GM19467 (cell line): ENCODE measurements around the gene ORC3.
"Not testable (repeated sequence)": the region's sequence is repeated elsewhere in the genome, so short reads cannot be mapped to it uniquely, and the experiment has no call there.

ENCODE experiments used
- ATAC-seq: cut with Tn5 transposase; IDR thresholded peaks from one replicate; pipeline ENCODE4 v1.9.1; 2021; ENCODE audit warnings: mild to moderate bottlenecking, moderate library complexity; ENCODE audit not compliant: unreplicated experiment

ORC3 gene

DNA sequence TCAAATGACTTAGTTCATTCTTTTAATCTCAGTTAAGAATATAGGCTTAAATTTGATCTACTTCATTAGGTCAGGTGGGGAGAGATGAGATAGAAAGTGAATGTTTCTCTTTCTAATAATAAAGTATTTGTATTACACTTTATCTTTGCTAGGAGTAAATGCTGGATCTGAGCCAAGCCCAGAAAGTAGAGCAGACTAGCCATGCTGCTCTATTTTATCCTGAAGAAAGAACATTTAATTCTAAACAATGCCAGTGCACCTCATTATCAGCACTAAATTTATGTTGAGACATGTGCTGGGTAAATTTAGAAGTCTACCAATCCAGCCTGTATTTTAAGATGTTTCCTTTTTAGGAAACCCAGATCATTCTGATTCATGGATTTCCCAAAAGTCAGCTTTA lies 68.6 kb downstream of the ORC3 start:
- ATAC-seq = no peak

DNA sequence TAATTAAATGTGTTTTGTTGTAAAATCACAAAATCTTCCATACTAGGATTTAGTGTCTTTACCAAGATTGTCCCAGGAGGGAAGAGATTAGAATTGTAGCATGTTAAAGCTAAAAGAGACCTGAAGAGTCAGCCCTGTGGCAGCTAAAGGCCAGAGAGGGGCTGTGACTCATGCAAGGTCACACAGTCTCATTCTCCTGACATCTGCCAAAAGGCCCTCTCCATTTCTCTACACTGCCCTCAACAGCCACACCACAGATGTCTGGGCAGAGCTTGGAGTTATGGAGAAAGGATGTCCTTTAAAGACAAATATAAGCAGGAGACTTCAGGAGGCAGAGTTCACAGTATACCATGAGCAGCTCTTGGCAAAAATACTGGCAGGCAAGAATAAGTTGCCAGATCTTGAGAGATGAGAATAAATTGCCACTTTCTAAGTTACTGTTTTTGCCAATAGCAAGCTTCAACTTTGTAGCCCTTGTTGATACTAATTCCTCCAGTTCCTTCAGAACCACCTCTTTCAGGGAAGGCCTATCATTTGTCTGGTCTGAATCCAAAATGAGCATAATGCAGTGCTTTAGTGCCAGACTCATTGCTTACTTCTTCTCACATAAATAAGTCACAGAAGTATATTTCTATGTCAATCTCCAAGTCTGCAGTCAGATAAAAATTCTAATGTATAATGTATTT lies 70.4 kb downstream of the ORC3 start:
- ATAC-seq = no peak

DNA sequence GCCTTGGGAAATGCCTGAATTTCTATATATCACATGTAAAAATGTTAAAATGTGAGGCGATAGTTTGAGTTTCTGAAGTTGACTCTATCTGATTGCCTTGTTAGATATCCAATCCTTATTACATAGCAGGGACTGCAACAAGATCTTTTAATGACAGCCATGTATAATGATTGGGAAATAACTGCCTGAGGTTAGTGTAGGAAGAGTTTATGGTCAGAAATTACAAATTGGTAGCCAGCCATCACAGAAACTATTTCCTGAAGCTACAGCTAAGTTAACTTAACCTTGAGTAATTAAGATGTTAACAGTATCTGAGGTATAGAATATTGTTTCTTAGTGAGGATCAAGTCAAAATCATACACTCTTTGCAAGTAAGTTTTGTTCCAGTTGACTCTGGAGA lies 71.1 kb downstream of the ORC3 start:
- no peak for ATAC-seq

DNA sequence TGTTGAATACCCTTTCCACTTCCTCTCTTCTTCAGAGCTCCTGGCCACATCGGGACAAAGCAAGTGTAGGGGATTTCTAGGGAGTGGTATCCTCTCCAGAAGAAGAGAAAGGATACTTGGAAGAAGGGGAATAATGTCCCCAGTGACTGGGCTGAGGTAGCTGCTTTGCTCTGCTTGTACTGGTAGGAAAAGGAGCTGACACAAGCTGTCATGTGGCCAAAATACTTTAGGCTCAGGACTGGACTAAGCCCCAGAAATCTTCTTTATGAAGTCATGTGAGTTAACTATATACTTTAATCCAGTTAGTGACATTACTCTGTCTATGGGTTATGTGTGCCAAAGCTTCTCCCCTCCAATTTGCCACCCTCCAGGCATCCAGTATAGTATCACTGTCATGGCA lies 71.6 kb downstream of the ORC3 start:
- ATAC-seq = no peak

DNA sequence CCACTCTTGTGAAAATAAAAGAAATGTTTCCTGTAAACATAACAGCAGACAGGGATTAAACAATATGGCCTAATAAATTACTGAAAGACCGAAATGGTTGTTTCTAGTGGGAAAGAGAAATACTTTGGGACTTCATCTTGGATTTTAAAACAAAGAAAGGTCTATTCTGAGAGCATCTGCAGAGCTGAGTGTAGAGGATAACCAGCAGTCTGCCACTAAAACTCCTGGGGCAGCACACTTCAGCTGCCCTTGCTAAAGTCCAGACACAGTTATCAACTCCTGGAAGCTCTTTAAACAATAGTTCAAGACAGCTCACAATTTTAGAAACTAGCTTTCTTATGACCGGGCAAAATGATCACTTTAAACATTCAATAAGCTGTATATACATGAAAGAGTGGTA lies 73.5 kb downstream of the ORC3 start:
- no peak for ATAC-seq

DNA sequence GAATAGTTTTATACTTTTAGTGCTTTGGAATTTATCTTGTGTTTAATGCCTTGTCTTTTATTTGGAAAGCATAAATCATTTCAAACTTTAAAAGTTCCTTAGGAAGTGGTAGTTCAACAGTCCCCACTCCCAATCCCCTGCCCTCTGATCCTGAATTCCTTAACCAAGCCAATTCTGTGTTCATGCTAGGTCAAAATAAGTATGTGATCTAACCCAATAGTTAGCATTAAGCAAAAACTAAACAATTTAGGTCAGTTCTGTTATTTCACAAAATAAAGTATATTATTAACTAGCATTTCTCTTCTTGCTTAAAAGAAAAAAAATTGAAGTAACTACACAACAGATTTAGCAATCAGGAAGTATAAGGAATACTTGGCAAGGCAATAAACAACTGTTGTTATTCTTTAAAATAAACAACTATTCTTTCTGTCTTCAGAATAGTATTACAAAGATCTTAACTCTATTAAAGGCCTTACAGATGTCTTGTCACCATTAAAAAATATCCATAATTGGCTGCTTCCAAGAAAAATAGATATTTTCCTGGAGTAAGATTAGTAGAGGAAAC lies 75.1 kb downstream of the ORC3 start:
- no peak for ATAC-seq

DNA sequence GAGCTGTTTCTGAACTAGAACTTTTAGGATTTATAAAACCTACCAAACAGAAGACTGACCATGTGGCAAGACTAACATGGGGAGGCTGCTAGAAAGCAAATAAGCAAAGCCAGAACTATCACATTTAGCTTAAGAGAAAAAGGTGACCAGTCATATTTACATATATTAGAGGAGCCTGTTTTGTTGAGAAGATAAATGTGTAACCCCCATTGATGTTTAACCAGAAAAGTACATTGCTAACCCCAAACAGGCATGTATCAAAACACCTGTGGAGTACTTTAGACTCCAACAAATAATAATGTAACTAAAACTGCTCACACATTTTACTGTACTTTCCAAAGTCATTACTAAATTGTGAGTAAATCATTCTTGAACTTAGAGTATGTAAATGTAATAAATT lies 77.1 kb downstream of the ORC3 start:
- ATAC-seq = no peak

DNA sequence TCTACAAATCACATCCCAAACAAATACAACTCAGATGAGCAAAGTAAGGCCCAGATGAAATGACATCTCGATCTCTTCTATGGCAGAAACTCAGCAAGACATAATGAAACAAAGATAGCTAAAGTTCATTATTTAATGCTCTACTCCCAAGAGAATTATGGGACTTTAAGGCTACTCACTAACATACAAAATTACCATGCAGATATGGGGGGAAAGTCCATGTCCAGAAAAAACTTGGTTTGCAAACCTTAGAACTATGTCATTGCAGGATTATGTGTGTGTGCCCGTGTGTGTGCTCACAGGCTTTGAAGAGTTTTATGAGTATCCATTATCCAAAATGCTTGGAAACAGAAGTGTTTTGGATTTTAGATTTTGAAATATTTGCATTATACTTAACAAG lies 78.1 kb downstream of the ORC3 start:
- no peak for ATAC-seq

DNA sequence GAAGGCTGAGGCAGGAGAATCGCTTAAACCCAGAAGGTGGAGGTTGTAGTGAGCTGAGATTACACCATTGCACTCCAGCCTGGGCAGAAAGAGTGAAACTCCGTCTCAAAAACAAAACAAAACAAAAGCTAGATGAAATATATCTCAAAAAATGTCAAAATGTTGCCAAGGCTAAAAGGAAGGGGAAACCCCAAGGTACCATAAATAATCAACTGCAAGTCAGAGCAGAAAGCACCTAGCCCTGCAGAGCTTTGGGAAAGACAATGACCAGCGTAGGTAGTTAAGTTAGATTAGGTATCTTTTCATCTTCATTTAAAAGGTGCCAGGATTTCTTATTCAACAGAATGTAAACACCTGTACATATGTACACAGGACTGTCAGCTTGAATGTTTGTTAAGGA lies 79.1 kb downstream of the ORC3 start:
- no peak for ATAC-seq

DNA sequence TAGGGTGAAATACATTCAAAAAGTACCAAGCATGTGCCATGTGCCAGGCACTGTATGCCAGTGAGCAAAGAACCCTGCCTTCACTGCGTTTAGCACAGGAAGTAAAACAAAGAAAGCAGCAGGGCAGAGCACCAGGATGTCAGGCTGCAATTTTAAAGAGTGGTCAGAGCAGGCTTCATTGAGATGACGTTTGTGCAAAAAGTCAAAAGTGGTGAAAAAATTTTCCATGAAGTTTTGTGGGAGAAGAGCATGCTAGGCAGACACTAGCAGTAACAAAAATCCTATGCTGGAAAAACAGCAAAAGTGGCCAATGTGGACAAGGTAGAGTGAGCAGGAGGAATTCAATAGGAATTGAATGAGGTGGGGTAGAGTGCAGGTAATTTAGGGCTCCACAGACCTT lies 80.8 kb downstream of the ORC3 start:
- ATAC-seq = no peak

DNA sequence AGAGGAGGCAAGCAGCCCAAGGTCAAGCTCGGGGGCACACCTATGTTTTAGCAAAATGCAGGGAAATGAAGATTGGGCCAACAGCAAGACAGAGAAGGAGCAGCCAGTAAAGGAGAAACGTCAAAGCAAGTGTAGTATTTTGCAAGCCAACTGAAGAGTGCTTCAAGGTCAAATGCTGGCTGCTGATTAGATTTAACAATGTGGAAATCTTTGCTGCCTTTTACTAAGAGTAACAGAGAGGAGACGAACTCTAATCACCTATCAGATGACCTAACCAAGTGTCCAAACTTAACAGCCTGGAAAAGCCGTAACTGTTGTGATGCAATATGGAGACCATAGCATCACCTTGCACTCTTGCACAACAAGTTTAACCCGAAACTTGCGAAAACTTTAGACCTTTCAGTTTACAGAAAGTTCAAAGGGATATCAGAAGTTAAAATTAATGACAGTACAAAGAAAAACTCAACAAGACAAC lies 81.7 kb downstream of the ORC3 start:
- no peak for ATAC-seq

DNA sequence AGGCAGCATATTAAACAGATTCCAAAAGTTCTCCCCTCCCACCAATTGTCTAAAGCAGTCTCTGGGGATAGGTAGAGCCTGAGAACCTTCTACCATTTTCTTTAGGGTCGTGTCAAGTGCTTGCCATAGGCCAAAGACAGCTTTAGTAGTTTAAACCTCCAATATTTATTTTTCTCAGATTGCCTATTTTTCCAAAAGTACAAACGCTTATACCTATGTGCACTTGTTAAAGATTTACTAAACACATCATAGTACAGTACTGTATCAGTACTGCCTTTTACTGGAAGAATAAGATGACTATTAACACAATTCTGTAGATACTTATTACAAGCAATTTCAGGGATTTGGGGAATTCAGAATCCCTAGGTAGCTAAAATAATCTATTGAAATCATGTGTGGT lies 82.7 kb downstream of the ORC3 start:
- no peak for ATAC-seq

DNA sequence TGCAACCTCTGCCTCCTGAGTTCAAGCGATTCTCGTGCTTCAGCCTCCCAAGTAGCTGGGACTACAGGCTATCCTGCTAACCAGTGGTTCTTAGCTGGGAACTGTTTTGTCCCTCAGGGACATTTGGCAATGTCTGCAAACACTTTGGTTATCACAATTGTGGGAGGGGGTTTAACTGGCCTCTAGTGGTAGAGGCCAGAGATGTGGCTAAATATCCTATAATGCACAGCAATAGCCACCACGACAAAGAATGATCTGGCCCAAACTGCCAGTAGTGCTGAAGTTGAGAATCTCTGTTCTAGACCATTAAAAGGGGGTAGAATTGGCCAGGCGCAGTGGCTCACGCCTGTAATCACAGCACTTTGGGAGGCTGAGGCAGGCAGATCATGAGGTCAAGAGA lies 83.3 kb downstream of the ORC3 start:
- no peak for ATAC-seq

DNA sequence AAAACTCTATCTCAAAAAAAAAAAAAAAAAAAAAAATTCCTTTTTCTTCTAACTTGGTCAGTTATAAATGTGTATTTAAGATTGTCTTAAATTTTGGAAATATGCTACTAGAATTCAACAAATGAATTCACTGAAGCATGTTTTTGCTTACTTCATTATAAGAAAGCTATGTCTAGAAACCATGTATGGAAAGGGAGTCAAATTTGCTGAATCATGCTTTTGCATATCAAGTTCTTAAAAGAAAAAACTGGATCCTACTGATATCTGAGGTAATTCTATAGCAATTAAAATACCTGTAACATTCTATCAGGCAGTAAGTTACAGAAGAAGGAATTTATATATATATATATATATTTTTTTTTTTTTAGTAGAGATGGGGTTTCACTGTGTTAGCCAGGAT lies 84.4 kb downstream of the ORC3 start:
- ATAC-seq = no peak

DNA sequence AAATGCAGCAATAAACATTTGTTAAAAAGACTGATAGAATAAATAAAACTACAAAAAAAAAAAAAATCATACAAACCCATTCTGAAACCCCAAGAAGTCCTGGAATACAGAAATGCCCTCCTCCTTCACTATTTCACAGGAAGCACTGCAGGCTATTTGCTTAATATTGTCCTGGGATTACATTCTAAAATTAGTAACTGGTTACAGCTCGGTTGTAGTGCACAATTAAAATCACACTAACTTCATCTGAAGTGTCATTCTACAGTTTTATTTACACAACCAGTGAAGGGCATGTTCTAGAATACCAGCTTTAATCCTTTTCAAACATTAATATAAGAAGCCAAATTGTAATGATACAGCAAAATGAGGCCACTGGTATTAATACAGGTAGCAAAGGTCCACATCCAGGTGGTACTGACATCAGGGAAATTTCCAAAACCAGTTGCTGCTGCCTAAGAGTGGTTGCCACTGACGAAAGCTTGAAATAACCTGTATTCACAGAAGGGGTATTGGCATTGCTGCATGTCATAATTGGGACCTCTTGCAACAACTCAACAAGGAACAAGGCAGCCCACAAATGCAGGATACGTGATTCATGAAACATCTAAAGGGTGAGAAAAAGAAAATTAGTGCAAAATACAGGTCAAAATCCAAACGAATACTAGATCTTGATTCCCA lies 85.2 kb downstream of the ORC3 start:
- ATAC-seq = no peak

DNA sequence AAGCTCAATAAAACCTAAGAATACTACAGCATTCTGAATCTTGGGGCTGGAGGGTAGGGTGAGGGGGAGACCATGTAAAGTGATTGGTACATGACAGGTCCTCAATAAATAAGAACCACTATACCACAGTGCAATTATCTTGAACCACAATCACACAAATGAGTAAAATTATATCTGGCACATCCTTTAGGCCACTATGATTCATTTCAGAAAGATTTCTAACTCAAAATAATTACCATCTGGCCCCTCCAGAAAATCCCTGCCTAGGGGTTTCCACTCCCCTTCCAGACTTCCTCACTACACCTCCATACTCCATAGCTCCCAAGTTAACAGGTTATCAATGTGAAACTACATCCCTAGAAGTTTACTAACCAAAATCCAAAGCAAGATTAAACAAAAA lies 92.4 kb downstream of the ORC3 start:
- ATAC-seq = no peak

DNA sequence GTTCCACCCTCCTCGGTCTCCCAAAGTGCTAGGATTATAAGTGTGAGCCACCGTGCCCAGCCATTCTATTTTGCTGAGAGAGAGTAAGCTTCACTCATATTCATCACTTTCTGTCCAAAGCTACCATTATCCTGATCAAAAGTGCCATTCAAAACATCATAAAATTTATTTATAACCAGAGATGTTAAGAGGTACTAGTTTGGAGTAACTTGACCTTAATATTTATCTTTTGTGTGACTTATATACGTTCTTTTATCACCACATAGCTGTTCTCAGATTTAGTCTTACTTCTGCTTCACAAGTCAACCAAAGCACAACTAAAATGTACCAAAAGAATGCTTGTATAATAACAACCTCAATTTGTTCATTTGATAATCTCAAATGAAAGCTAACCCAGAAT lies 94.0 kb downstream of the ORC3 start:
- ATAC-seq = no peak

DNA sequence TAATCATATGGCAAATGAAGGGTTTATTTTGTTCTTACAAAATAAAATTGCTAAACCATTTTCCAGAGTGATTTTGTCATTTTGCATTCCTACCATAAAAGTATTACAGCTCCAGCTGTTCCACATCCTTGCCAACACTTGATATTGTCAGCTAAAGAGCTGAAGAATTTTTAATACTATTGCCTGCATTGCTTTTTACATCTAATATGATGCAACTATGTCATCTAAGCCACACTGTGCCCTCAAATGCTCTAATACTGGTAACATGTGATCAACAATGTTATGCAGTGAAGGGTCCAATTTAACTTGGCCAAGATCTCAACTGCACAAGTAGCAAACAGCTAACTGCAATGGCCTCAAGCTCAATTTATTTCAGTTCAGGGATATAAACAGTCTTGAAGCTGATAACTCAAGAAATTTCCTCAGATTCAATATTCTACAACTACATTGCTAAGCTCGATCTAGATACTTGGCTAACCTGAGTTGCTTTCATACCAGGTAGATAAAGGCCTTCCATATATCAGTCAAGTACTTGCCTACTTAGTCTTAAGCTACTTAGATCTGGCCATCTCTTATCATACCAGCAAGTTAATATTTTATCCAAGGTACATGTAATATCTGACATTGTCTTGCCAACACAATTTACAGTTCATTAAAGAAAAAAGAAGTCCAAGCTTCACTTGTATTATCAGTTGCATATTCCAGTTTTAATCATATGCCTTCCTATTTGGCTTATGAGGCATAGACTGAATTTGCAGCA lies 95.1 kb downstream of the ORC3 start:
- ATAC-seq = no peak

DNA sequence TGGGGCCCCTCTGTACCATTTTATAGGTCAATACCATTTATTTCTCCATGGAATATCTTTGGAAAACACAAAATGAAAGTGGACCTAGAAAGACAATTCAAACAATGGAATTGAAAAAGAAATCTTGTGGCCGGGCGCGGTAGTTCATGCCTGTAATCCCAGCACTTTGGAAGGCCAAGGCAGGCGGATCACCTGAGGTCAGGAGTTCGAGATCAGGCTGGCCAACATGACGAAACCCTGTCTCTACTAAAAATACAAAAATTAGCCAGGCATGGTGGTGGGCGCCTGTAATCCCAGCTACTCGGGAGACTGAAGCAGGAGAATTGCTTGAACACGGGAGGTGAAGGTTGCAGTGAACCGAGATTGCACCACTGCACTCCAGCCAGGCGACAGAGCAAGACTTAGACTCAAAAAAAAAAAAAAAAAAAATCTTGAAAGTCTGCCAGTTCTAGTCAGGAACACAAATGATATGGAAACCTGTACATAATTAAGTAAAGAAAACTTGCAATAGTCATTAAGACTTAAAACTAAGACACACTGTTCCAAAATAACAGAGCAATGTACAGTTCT lies 96.8 kb downstream of the ORC3 start:
- ATAC-seq = not testable (repeated sequence)

DNA sequence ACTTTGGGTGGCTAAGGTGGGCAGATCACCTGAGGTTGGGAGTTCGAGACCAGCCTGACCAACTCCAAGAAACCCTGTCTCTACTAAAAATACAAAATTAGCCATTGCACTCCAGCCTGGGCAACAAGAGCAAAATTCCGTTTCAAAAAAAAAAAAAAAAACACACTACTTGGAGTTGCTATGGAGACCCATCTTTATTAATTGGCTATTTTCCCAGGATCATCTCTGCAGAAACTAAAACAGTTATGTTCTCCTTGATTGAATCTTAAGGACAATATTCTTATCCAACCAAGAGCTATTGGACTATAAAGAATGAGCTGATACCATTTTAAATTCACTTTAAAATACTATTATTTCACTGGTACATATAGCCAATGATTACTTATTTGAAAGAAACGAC lies 97.4 kb downstream of the ORC3 start:
- no peak for ATAC-seq

DNA sequence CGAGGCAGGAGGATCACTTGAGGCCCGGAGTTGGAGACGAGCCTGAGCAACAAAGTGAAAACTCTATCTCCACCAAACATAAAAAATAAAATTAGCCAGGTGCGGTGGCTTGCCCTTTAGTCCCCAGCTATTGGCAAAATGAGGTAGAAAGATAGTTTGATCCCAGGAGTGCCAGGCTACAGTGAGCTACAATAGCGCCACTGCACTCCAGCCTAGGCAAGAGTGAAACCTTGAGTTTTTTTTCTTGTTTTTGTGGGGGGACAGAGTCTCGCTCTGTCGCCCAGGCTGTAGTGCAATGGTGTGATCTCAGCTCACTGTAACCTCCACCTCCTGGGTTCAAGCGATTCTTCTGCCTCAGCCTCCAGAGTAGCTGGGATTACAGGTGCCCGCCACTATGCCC lies 98.0 kb downstream of the ORC3 start:
- ATAC-seq = not testable (repeated sequence)
